ENCODE measurements around the gene ZNF581.

DNA sequence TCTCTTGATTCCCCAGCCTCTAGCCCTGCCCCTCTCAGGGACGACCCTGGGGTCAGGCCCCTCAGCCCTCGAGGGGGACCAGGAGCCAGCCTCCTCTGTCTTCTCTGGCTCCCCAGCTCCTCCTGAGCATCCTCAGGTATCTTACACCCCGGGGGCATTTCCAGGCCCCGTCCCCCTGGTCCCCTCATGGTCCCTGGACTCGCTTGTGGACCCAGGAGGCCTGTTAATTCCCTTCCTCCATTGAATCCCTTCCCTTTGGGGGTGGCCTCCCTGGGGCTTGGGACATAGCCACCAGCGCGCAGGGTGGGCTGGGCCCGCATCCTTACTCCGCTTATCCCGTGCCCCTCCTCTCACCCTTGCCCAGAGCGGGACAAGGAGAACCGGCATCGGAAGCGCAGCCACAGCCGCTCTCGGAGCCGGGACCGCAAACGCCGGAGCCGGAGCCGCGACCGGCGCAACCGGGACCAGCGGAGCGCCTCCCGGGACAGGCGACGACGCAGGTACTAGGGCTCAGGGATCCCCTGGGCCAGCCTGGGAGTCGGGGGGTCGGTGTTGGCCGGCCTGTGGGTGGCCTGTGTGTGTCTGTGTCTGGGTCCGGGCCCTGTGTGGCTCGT, 15.5 kb downstream of the ZNF581 start:
- TF ChIP-seq POLR2A (IDR thresholded peaks at IDR 0.05): no peak
- no peak for TF ChIP-seq CTCF (IDR thresholded peaks at IDR 0.05)

Measured in ovary (tissue), 3 donors.